Measurements from ENCODE around the gene TSKU.

TSKU gene

DNA sequence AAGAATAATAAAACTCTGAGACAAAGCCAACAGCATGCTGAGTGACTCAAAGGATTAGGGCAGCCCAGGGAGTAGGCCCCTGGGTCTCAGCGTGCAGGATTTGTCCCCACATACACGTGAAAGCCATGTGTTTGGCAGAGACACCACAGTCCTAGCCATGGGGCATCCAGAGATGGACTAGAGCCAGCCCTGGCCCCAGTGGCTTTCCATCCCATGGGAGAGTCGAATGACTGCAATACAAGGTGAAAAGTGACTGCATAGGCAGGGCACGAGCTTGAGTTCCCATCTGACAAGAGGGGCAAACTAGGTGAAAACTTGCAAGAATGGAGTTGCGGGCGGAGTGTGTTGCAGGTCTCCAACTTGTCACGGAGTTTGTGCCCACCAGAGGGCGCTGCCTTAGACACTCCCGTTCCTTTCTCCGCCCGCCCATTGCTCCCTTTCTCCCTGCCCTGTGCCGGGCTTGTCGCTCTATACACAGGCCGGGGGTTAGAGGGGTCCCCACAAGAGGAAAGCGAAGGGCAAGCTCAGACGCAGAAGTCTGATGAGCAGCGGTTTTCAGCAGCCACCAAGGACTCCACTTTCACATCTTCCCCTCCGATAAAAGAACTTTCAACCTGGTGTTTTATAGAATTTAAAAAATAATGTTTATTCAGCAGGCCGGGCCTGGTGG is 24.2 kb downstream of the TSKU start:
- H3K36me3 ChIP-seq (replicated peaks in 1 of 2; ENCODE audit: control insufficient read depth in 2 of 2, insufficient read depth in 2 of 2, low read length in 2 of 2): no peaks in the 10 kb centered on the region
- DNase-seq (ENCODE audit: low spot score): peak; percentile 88
- H4K91ac ChIP-seq (ENCODE audit: low read depth, low read length, poor library complexity): no peak overlapping the region
- no peak overlapping the region for H2BK15ac ChIP-seq (ENCODE audit: low read length)
- no peaks in the 10 kb centered on the region for H3K27me3 ChIP-seq (ENCODE audit: control insufficient read depth in 3 of 3, insufficient read depth in 3 of 3, low read depth in 1 of 3, low read length in 3 of 3)
- peak overlapping the region; percentile 85 for H2AFZ ChIP-seq (ENCODE audit: low read length)
- H3K4me2 ChIP-seq (ENCODE audit: insufficient read depth, low read length, poor library complexity, severe bottlenecking): no peak overlapping the region
- H4K8ac ChIP-seq (ENCODE audit: low read depth, low read length): no peak overlapping the region
- H3K23ac ChIP-seq (ENCODE audit: low read depth, low read length, poor library complexity): no peak overlapping the region
- peak overlapping the region; percentile 82 for H3K18ac ChIP-seq (ENCODE audit: low read length)
- no peak overlapping the region for H3K4ac ChIP-seq (ENCODE audit: low read length)
- H2BK12ac ChIP-seq (ENCODE audit: low read length): no peak overlapping the region
- H2AK5ac ChIP-seq (ENCODE audit: low read depth, low read length): no peak overlapping the region
- H2BK120ac ChIP-seq (ENCODE audit: low read depth, low read length): no peak overlapping the region
- H2BK5ac ChIP-seq (ENCODE audit: low read length): no peak overlapping the region
- H3K14ac ChIP-seq (ENCODE audit: low read length): no peak overlapping the region
- no peak overlapping the region for H3K27ac ChIP-seq (replicated peaks; ENCODE audit: low read length)
- H3K4me3 ChIP-seq (ENCODE audit: low read length in 2 of 2): no peak overlapping the region
- H3K4me1 ChIP-seq (ENCODE audit: control insufficient read depth in 2 of 2, insufficient read depth in 1 of 2, low read depth in 1 of 2, low read length in 2 of 2): peaks cover 3 to 13% of the 10 kb centered on the region in 2 donors
- no peak overlapping the region for H3K9ac ChIP-seq (ENCODE audit: low read depth, low read length, poor library complexity)
- no CpG with 5 or more reads among the region's 19 CpGs for WGBS, 2 donors (ENCODE audit: extremely low coverage in 2 of 2, insufficient read length in 2 of 2, insufficient replicate concordance in 1 of 2)
- H3K79me1 ChIP-seq (ENCODE audit: low read depth, low read length): no peaks in the 10 kb centered on the region
- peaks cover 0 to 2% of the 10 kb centered on the region in 2 donors for H3K9me3 ChIP-seq (replicated peaks in 1 of 2; ENCODE audit: control insufficient read depth in 2 of 2, insufficient read depth in 1 of 2, low read depth in 1 of 2, low read length in 2 of 2)

DNA sequence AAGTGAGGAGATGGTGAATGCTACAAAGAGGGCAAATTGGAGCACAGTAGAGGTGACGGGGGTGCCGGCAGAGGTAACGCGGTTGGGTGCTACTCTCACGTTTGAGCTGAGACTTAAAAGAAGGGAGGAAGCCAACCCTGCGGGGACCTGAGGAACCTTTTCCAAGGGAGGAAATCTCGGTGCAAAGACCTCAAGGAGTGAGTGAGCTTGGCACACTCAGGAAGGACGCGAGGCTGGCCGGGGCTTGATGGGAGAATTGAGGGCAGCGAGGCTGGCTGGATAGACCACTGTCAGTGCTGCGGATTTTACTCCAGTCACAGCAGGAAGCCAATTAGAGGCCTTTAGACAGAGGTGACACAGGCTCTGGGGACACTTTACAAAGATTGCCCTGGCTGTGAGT is 25.0 kb downstream of the TSKU start:
- Histone ChIP-seq H3K4me1 (ENCODE audit: control insufficient read depth in 2 of 2, insufficient read depth in 1 of 2, low read depth in 1 of 2, low read length in 2 of 2) (peaks cover 3 to 13% of the 10 kb centered on the region in 2 donors), H4K8ac (ENCODE audit: low read depth, low read length) (no peak overlapping the region), H4K91ac (ENCODE audit: low read depth, low read length, poor library complexity) (no peak overlapping the region), H3K14ac (ENCODE audit: low read length) (no peak overlapping the region), H3K4me3 (ENCODE audit: low read length in 2 of 2) (no peak overlapping the region), H3K4me2 (ENCODE audit: insufficient read depth, low read length, poor library complexity, severe bottlenecking) (no peak overlapping the region), H3K9ac (ENCODE audit: low read depth, low read length, poor library complexity) (no peak overlapping the region), H3K4ac (ENCODE audit: low read length) (no peak overlapping the region), H3K79me1 (ENCODE audit: low read depth, low read length) (no peaks in the 10 kb centered on the region), H2BK120ac (ENCODE audit: low read depth, low read length) (no peak overlapping the region), H2BK12ac (ENCODE audit: low read length) (no peak overlapping the region), H3K9me3 (replicated peaks in 1 of 2; ENCODE audit: control insufficient read depth in 2 of 2, insufficient read depth in 1 of 2, low read depth in 1 of 2, low read length in 2 of 2) (peaks cover 0 to 2% of the 10 kb centered on the region in 2 donors), H3K27me3 (ENCODE audit: control insufficient read depth in 3 of 3, insufficient read depth in 3 of 3, low read depth in 1 of 3, low read length in 3 of 3) (no peaks in the 10 kb centered on the region), H2BK5ac (ENCODE audit: low read length) (no peak overlapping the region), H3K18ac (ENCODE audit: low read length) (peak overlapping the region; percentile 44), H3K23ac (ENCODE audit: low read depth, low read length, poor library complexity) (peak overlapping the region; percentile 86), H2AFZ (ENCODE audit: low read length) (no peak overlapping the region), H3K27ac (replicated peaks; ENCODE audit: low read length) (no peak overlapping the region), H3K36me3 (replicated peaks in 1 of 2; ENCODE audit: control insufficient read depth in 2 of 2, insufficient read depth in 2 of 2, low read length in 2 of 2) (no peaks in the 10 kb centered on the region), H2AK5ac (ENCODE audit: low read depth, low read length) (peak overlapping the region; percentile 65), H2BK15ac (ENCODE audit: low read length) (no peak overlapping the region)
- whole genome bisulfite sequencing, 2 donors (ENCODE audit: extremely low coverage in 2 of 2, insufficient read length in 2 of 2, insufficient replicate concordance in 1 of 2): no CpG with 5 or more reads among the region's 12 CpGs
- no peak for DNase-seq (ENCODE audit: low spot score)

DNA sequence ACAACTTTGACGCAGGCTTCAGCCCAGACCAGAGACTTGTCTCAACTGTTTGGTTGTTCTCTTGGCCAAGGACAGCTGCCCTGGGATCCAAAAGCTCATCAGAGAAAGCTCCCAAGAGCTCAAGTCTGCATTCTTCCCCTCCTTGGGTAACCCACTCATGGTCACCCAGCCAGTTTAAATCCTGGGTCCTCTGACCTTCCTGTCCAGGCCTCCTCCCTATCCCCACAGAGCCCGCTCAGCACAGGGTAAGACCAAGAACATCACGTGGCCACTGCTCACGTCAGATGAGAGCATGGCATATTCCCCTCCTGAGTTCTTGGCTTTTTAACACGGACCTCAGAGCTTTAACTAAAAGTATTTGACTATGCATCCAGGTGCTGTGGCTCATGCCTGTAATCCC is 25.8 kb downstream of the TSKU start:
- H3K9me3 ChIP-seq (replicated peaks in 1 of 2; ENCODE audit: control insufficient read depth in 2 of 2, insufficient read depth in 1 of 2, low read depth in 1 of 2, low read length in 2 of 2): peaks cover 2% of the 10 kb centered on the region in 2 donors
- H3K36me3 ChIP-seq (replicated peaks in 1 of 2; ENCODE audit: control insufficient read depth in 2 of 2, insufficient read depth in 2 of 2, low read length in 2 of 2): no peaks in the 10 kb centered on the region
- H3K18ac ChIP-seq (ENCODE audit: low read length): no peak overlapping the region
- H3K4me3 ChIP-seq (ENCODE audit: low read length in 2 of 2): no peak overlapping the region
- H2AK5ac ChIP-seq (ENCODE audit: low read depth, low read length): no peak overlapping the region
- no peak overlapping the region for H3K14ac ChIP-seq (ENCODE audit: low read length)
- H3K27me3 ChIP-seq (ENCODE audit: control insufficient read depth in 3 of 3, insufficient read depth in 3 of 3, low read depth in 1 of 3, low read length in 3 of 3): no peaks in the 10 kb centered on the region
- H3K4me1 ChIP-seq (ENCODE audit: control insufficient read depth in 2 of 2, insufficient read depth in 1 of 2, low read depth in 1 of 2, low read length in 2 of 2): peaks cover 3 to 13% of the 10 kb centered on the region in 2 donors
- H2BK15ac ChIP-seq (ENCODE audit: low read length): no peak overlapping the region
- H3K9ac ChIP-seq (ENCODE audit: low read depth, low read length, poor library complexity): no peak overlapping the region
- H4K91ac ChIP-seq (ENCODE audit: low read depth, low read length, poor library complexity): no peak overlapping the region
- no peak overlapping the region for H3K4ac ChIP-seq (ENCODE audit: low read length)
- no peak overlapping the region for H2BK120ac ChIP-seq (ENCODE audit: low read depth, low read length)
- H3K23ac ChIP-seq (ENCODE audit: low read depth, low read length, poor library complexity): no peak overlapping the region
- no peak overlapping the region for H2BK5ac ChIP-seq (ENCODE audit: low read length)
- H3K4me2 ChIP-seq (ENCODE audit: insufficient read depth, low read length, poor library complexity, severe bottlenecking): no peak overlapping the region
- no peak overlapping the region for H4K8ac ChIP-seq (ENCODE audit: low read depth, low read length)
- no peak overlapping the region for H2AFZ ChIP-seq (ENCODE audit: low read length)
- DNase-seq (ENCODE audit: low spot score): no peak
- H3K27ac ChIP-seq (replicated peaks; ENCODE audit: low read length): no peak overlapping the region
- no CpG with 5 or more reads among the region's 5 CpGs for WGBS, 2 donors (ENCODE audit: extremely low coverage in 2 of 2, insufficient read length in 2 of 2, insufficient replicate concordance in 1 of 2)
- H2BK12ac ChIP-seq (ENCODE audit: low read length): no peak overlapping the region
- H3K79me1 ChIP-seq (ENCODE audit: low read depth, low read length): no peaks in the 10 kb centered on the region

DNA sequence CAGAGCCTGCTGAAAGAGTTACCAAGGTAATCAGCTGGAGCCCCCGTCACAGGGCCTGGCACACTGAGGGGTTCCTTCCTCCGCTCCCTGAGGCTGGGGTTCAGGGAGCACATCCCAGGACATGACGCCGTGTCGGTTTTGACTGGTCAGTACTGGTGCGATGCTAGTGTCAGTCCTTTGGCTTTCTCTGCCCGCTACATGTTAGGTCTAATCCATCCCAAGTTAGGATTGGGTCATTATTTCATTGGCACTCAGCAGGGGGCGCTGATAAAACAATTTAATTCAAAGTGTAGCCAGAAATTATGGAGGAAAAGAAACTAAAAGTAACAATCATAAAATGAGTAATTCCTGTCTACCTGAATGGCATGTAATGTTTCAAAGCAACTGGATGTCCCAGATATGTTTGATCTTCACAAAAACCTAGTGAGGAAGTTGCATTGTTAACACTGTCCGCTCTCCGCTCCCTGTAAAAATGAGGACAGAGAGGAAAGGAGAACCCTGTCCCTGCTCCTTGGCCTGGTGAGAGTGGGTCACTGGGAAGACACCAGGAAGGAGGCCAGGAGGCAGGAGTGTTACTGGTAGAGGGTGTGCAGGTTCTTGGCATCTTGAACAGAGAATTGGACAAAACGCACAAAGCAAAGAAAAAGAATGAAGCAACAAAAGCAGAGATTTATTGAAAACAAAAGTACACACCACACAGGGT is 27.1 kb downstream of the TSKU start:
- no peaks in the 10 kb centered on the region for H3K36me3 ChIP-seq (replicated peaks in 1 of 2; ENCODE audit: control insufficient read depth in 2 of 2, insufficient read depth in 2 of 2, low read length in 2 of 2)
- no CpG with 5 or more reads among the region's 11 CpGs for WGBS, 2 donors (ENCODE audit: extremely low coverage in 2 of 2, insufficient read length in 2 of 2, insufficient replicate concordance in 1 of 2)
- H3K9ac ChIP-seq (ENCODE audit: low read depth, low read length, poor library complexity): no peak overlapping the region
- peaks cover 4 to 5% of the 10 kb centered on the region in 2 donors for H3K9me3 ChIP-seq (replicated peaks in 1 of 2; ENCODE audit: control insufficient read depth in 2 of 2, insufficient read depth in 1 of 2, low read depth in 1 of 2, low read length in 2 of 2)
- no peak overlapping the region for H3K18ac ChIP-seq (ENCODE audit: low read length)
- H3K4me1 ChIP-seq (ENCODE audit: control insufficient read depth in 2 of 2, insufficient read depth in 1 of 2, low read depth in 1 of 2, low read length in 2 of 2): peaks cover 3 to 13% of the 10 kb centered on the region in 2 donors
- no peak overlapping the region for H2AK5ac ChIP-seq (ENCODE audit: low read depth, low read length)
- no peaks in the 10 kb centered on the region for H3K27me3 ChIP-seq (ENCODE audit: control insufficient read depth in 3 of 3, insufficient read depth in 3 of 3, low read depth in 1 of 3, low read length in 3 of 3)
- H2BK15ac ChIP-seq (ENCODE audit: low read length): no peak overlapping the region
- H2BK12ac ChIP-seq (ENCODE audit: low read length): no peak overlapping the region
- H2BK120ac ChIP-seq (ENCODE audit: low read depth, low read length): no peak overlapping the region
- H3K4me3 ChIP-seq (ENCODE audit: low read length in 2 of 2): no peak overlapping the region
- H3K14ac ChIP-seq (ENCODE audit: low read length): no peak overlapping the region
- no peak overlapping the region for H4K91ac ChIP-seq (ENCODE audit: low read depth, low read length, poor library complexity)
- DNase-seq (ENCODE audit: low spot score): no peak
- no peak overlapping the region for H3K27ac ChIP-seq (replicated peaks; ENCODE audit: low read length)
- no peak overlapping the region for H2AFZ ChIP-seq (ENCODE audit: low read length)
- no peak overlapping the region for H3K4me2 ChIP-seq (ENCODE audit: insufficient read depth, low read length, poor library complexity, severe bottlenecking)
- no peaks in the 10 kb centered on the region for H3K79me1 ChIP-seq (ENCODE audit: low read depth, low read length)
- H2BK5ac ChIP-seq (ENCODE audit: low read length): no peak overlapping the region
- H3K4ac ChIP-seq (ENCODE audit: low read length): no peak overlapping the region
- H3K23ac ChIP-seq (ENCODE audit: low read depth, low read length, poor library complexity): no peak overlapping the region
- no peak overlapping the region for H4K8ac ChIP-seq (ENCODE audit: low read depth, low read length)

Data from neuronal stem cell (in vitro differentiated cells).